Epidermal melanocyte (primary cell): ENCODE data around the gene CMTM6.
"Not testable (repeated sequence)": the region's sequence is repeated elsewhere in the genome, so short reads cannot be mapped to it uniquely, and the experiment has no call there.

ENCODE experiments used
- DNase-seq: peaks from one replicate; pipeline ENCODE4 v3.0.0; 2011; ENCODE audit warnings: low spot score; ENCODE audit not compliant: insufficient read length

The CMTM6 gene

GRCh38 chr3:32467333-32468070 lies 35.1 kb downstream of the CMTM6 start:
- peak; percentile 60 for DNase-seq

GRCh38 chr3:32466808-32467207 lies 35.8 kb downstream of the CMTM6 start:
- DNase-seq, result not testable (repeated sequence)

GRCh38 chr3:32464726-32465125 lies 37.9 kb downstream of the CMTM6 start:
- DNase-seq, result not testable (repeated sequence)

GRCh38 chr3:32463415-32463814 lies 39.2 kb downstream of the CMTM6 start:
- DNase-seq, result not testable (repeated sequence)

DNA sequence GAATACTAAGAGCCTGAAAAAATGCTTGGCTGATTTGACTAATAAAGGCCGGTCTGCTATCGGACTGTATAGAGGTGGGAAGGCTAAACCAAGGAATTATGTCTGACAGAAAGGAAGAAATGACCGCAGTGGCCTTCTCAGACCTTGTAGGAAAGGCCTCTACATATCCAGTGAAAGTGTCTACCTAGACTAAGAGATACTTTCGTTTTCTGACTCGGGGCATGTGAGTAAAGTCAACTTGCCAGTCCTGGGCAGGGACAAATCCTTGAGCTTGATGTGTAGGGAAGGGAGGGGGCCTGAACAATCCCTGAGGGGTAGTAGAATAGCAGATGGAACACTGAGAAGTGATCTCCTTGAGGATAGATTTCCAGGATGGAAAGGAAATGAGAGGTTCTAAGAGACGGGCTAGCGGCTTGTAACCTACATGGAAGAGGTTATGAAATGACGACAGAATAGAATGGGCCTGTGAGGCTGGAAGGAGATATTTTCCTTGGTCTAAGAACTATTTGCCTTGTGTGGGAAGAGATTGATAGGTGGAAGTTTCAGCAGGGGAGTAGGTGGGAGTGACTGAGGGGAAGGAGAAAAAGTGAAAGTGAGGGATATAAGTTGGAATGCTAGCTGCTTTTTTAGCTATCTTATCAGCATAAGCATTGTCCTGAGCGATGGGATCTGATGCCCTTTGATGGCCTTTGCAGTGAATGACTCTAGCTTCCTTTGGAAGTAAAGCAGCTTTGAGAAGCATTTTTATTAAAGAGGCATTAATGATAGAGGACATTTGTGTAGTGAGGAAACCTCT lies 40.3 kb downstream of the CMTM6 start:
- DNase-seq, result not testable (repeated sequence)

DNA sequence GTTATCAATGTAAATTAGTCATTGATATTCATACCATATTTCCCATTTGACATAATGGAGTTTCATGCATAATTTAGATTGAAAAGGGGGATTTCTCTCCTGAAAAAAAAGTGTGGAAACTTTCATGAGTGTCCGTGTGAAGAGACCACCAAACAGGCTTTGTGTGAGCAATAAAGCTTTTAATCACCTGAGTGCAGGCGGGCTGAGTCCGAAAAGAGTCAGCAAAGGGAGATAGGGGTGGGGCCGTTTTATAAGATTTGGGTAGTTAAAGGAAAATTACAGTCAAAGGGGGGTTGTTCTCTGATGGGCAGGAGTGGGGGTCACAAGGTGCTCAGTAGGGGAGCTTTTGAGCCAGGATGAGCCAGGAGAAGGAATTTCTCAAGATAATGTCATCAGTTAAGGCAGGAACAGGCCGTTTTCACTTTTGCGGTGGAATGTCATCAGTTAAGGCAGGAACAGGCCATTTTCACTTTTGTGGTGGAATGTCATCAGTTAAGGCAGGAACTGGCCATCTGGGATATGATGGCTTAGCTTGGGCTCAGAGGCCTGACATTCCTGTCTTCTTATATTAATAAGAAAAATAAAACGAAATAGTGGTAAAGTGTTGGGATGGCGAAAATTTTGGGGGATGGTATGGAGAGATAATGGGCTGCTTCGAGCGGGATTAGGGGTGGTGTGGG lies 41.7 kb downstream of the CMTM6 start:
- not testable (repeated sequence) for DNase-seq

- no peak for DNase-seq
Observed at GRCh38 chr3:32460031-32460749, 42.5 kb downstream of the CMTM6 start.

DNA sequence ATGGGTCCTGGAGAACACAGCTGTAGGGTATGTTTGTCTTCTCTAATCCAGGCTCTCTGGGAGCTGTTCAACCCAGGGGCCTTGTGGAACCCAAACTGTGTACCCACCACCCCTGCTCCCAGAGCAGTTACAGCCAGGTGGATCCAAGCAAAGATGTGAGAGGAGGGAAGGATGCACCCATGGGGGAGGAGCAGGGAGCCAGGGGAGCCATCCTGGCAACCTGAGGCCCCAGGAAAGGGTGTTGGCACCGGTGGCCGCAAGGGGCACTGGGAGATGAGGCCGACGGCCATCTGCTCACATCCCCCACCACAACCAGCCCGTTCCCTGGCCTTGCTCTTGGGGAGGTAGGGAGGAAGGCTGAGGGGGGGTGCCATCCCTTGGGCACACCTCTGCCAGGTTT lies 43.2 kb downstream of the CMTM6 start:
- DNase-seq, result no peak

DNA sequence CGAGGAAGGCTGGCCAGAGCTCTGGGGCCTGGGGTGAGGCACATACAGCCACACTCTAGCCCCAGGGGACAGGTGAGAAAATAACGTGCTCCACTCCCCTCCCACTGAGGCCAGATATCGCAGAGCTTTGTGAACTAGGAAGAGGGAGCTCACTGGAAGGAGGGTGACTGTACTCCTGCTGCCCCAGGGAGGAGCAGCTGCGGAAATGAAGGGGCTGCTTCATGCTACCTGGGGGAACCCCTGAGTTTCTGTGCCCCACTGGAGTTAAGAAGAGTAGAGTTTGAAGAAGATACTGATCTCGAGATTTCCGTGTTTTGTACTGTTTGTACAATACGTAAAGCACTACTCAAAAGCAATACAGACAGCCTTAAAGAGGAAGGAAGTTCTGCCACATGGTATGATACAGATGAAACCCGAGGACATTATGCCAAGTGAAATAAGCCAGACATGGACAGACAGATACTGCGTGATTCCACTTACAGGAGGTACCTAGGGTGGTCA lies 44.6 kb downstream of the CMTM6 start:
- DNase-seq, result no peak

GRCh38 chr3:32456429-32457130 lies 46.1 kb downstream of the CMTM6 start:
- DNase-seq, result no peak

DNA sequence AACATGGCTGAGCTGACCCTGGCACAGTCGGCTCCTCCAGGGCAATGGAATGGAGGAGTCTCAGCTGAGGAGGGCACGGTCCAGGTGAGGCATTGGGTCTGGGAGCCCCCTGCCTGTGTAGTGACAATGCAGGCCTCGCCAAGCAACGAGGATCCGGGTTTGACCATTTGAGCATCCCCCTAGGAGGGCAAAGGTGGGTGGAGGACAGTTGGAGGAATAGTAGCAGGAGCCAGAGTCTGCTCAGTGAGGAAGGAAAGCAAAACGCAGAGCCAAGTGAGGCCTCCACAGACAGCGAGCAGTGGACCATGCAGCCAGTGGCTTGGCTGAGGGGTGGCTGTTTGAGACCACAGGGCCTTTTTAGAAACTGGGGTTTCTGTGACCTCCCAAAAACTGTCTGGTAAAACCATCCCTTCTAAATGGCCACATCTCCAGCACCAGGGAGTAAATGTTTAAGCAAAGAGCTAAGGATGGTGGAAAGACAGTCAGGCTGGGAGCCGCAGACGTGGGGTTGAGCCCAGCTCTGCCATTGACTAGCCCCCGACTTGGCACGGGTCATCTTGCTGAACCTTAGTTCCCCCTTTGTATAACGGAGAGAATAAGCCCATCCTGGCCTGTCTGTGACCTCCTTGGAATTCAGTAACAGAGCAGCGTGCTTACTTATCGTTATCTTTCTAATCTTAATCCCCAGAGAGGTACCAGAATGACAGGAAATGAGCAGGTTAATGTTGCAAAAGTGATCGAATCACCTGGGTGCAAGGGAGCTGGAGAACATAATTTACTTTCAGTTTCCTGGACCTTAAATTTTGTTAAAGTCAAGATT lies 46.8 kb downstream of the CMTM6 start:
- no peak for DNase-seq

DNA sequence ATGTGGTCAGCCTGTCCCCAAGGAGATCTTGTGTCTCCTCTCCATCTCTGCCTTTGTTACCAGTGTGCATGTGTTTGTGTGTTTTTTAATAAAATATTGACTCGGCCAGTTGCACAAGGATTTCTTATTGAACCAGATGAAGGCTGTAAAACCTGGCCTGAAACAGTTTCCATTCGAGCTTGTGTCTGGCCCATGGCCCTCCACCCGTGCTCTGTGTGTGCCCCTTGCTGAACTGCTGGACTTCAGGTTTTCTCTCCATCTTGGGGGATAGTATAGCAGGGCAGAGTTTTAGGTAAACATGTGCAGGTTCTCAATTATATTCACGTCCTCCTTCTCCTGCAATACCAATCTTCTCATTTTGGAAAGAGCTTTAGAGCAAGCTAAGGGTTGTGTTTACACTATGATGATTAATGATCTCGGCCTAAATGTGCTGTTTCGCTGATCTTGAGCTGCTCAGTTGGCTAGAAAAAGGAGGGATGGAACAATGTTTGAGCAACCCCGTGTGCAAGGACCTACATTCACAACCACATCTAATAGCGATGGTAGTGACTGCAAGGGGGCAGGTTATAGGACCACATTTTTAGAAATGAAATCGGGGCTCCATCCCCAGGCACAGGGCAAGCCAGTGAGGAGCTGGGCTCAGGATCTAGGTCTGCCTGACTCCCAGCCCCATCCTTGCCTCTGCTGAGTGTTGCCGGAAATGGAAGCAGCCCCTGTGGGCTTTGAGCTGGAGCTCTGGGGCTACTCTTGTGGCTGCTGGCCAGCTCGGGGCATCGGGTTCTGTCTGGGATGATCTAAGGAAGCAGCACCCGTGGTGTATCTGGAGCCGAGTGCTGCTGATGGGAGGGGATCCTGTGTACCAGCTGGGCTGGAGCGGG lies 47.7 kb downstream of the CMTM6 start:
- DNase-seq, result no peak

- DNase-seq, result no peak
Observed at GRCh38 chr3:32454111-32454510, 48.5 kb downstream of the CMTM6 start.

GRCh38 chr3:32453346-32453745 lies 49.3 kb downstream of the CMTM6 start:
- DNase-seq, result no peak

GRCh38 chr3:32452009-32452408 lies 50.6 kb downstream of the CMTM6 start:
- DNase-seq, result no peak

- DNase-seq, result no peak
Observed at GRCh38 chr3:32450992-32451659, 51.5 kb downstream of the CMTM6 start.

DNA sequence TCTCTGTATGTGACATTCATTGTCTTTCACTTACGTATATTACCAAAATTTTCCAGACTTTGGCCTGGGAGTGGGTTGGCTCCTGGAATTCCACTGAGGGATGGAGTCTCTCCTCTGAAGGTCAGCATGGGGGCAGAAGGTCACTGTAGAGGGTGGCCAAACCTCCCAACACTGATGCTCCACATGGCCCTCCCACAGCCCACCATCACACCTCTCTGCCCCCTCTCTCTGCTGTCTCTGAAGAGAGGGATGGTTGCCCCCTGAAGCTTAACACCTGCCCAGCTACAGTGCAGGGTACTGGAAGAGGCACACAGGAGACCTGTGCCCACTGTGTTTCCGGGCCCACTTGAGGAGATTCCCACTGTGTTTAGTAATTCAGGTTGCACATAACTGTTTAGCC lies 52.2 kb downstream of the CMTM6 start:
- DNase-seq, result no peak

- DNase-seq, result no peak
Observed at GRCh38 chr3:32449691-32450090, 53.0 kb downstream of the CMTM6 start.
